Inflammatory macrophage (primary cell): ENCODE results near the gene BLOC1S5.
"Not testable (repeated sequence)": the region's sequence is repeated elsewhere in the genome, so short reads cannot be mapped to it uniquely, and the experiment has no call there.

Source experiments
- DNase-seq, 2 donors: peaks; one replicate each; pipeline ENCODE4 v3.0.0-alpha.2; 2020 to 2022

BLOC1S5 gene

DNA sequence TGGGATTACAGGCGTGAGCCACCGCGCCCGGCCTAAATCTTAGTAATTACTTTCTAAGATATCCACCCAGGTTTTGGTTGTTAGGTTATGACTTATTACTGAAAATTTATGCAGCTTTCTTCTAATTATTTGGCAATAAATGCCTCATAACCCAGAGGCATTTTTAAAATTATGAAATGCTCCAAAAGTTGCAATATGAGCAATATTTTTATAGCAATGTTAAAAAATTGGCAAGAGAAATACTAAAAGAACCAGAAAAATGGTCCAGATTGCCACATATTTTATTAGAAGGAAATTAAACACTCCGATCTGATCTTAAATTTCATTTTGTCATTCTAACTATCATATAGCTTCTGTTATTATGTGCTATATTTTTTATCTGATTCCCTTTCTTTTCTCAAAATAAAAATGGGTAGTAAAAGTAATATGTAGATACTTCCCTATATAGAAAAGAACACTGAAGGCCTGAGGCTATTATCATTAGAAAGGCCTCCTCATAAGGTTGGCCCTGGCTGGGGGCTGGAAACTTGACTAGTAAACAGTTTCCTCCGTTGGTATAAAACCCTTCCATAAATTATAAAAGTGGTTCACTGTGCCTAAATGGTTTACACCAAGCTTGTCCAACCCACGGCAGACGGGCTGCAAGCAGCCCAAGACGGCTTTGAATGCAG is 22.1 kb downstream of the BLOC1S5 start:
- peak; percentile 1 to 38 for DNase-seq

DNA sequence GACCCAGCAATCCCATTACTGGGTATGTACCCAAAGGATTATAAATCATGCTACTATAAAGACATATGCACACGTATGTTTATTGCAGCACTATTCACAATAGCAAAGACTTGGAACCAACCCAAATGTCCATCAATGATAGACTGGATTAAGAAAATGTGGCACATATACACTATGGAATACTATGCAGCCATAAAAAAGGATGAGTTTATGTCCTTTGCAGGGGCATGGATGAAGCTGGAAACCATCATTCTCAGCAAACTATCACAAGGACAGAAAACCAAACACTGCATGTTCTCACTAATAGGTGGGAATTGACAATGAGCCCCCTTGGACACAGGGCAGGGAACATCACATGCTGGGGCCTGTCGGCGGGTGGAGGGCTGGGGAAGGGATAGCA is 30.1 kb downstream of the BLOC1S5 start:
- DNase-seq: not testable (repeated sequence)

GRCh38 chr6:8030920-8031319 is 33.3 kb downstream of the BLOC1S5 start:
- DNase-seq: no peak

- no peak for DNase-seq
Observed at GRCh38 chr6:8029243-8029870, 34.8 kb downstream of the BLOC1S5 start.

GRCh38 chr6:8027965-8028651 is 36.1 kb downstream of the BLOC1S5 start:
- DNase-seq: no peak

DNA sequence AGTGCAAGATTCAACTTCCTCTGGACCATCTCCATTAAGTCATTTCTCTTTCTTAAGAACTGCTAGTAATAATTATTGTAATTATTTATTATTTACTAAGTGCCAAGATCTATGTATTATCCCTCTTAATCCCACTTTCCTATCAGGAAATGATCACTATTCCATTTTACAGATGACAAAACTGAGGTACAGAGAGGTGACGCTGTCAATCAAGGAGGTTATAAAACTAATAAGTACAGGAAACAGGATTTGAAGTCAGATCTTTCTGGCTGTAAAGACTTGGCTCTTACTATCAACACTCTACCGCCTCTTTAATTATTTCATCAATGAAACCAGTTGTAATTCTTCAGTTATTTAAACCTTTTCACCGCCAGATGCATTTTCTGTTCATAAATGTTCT is 37.4 kb downstream of the BLOC1S5 start:
- no peak for DNase-seq

DNA sequence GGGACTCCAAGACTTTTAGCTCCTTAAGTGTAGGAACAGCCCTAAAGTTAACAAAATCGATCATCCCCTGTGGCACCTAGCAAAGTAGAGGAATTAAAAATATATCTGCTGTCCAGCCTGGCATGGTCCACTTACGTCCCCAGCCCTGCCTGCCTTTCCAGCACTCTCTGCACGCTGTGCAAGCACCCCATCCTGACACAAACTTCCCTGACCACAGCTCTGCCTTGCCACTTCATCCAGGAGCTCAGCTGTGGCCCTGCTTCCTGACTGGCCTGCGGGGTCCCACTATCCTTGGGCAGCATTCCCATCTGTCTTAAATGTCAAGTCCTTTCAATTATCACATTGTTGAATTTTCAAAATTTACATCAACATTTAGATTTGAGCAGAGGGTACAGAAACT is 39.0 kb downstream of the BLOC1S5 start:
- DNase-seq: no peak

DNA sequence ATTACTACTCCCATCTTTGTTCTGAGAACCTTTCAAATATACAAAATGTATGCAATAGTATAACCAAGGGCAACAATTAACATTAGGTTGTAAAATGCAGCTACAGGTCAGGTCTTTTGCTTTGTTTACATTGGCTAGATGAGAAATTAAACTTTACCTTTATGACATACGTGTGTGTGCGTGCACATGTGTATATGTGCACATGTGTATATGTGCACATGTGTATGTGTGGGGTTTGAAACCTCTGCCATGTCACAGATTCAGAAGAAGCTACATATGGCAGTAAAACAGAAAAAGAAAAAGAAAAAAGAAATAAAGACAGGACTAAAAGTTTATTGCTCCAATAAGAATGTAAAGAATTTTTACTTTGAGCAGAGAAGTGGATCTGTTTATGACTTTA is 40.6 kb downstream of the BLOC1S5 start:
- no peak for DNase-seq

GRCh38 chr6:8020083-8020482 is 44.1 kb downstream of the BLOC1S5 start:
- no peak for DNase-seq

DNA sequence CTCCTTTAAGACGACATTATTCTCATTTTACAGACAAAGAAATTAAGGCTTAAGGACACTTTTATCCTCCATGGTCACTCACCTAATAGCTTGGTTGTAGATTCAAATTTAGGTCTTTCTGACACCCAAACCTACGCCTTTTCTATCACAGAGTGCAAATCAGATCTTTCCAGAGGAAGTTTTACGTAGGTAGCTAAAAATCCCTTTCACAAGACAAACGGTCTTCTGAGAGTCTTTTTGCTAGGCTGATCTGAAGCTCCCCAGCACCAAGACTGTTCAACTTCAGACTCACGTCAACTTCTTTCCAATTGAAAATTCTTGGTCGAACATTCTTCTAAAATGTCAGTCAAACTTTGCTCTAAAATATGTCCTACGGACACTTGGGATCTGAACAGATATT is 46.5 kb downstream of the BLOC1S5 start:
- no peak for DNase-seq

GRCh38 chr6:8017276-8017701 is 46.9 kb downstream of the BLOC1S5 start:
- DNase-seq: no peak

DNA sequence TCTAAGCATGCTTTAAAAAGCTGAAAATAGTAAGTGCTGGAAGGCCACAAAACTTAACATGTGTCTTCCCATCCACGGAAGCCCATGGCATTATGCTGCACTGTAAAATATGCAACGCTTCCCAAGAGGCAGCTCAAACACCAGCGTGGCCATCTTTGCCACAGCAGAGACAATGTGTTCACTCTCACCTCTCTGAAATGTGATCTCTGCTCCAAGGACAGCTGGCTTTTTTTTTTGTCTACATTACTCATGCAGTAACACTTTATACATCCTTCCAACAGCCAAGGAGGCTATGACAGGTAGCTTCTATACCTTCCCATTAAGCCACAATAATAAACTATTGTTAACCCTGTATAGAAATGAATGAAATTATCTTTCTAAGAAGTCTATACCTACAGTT is 49.2 kb downstream of the BLOC1S5 start:
- DNase-seq: no peak

DNA sequence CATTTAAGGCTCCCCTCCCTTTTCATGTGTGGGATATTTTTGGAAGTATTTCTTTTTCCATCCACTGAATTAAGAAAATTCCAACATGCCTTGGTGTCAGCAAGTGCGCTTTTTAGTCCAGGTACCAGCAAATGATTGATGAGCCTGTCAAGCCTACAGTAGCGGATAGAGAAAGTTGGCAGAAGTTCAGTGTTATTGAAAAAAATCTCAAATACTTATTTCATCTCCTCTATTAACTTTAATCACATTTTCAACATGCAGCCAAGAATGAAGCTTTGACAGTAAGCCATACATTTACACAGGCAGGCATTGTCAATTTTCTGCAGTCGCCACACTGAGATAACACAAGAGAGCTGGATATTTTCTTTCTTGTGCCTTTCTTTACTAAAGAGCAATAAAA is 50.4 kb downstream of the BLOC1S5 start:
- no peak for DNase-seq

DNA sequence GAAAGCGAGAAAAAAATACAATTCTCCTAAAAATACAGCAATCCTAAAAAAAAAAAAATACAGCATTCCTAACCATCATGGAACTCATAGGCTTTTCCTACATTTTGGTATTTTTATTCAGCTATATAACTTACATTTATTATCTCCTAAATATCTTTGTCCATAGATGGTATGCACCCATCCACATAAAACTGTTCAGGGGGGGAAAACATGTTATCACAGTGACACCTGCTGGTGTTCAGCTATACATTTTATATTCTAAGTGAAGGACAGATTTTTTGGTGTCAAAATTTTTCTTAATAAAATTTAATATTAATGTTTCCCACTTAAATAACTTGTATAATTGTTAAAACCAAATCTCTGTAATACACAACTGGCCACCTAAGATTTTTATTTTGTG is 58.0 kb downstream of the BLOC1S5 start:
- peak; percentile 18 to 29 for DNase-seq

GRCh38 chr6:8005136-8005535 is 59.1 kb downstream of the BLOC1S5 start:
- no peak for DNase-seq

DNA sequence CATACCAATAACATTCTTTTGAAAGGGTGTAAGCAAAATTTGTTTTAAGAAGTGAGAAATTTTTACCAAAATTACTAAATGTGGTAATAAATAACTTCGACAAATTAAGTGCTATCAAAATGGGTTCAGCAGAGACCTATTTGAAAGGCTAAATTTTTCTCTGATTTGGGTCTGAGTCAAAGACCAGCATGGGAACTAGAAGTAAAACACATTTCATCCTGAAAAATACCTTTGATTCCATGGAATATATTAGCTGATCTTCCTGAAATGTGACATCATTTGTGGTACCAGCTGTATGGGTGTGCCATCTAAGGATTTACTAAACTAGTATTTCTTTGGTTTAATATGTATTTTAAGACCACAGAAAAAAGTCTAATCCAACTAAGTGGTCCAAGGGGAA is 63.6 kb downstream of the BLOC1S5 start:
- DNase-seq: no peak

- no peak for DNase-seq
Observed at GRCh38 chr6:8000188-8000596, 64.0 kb downstream of the BLOC1S5 start.

GRCh38 chr6:7999201-7999600 is 65.0 kb downstream of the BLOC1S5 start:
- DNase-seq: no peak

DNA sequence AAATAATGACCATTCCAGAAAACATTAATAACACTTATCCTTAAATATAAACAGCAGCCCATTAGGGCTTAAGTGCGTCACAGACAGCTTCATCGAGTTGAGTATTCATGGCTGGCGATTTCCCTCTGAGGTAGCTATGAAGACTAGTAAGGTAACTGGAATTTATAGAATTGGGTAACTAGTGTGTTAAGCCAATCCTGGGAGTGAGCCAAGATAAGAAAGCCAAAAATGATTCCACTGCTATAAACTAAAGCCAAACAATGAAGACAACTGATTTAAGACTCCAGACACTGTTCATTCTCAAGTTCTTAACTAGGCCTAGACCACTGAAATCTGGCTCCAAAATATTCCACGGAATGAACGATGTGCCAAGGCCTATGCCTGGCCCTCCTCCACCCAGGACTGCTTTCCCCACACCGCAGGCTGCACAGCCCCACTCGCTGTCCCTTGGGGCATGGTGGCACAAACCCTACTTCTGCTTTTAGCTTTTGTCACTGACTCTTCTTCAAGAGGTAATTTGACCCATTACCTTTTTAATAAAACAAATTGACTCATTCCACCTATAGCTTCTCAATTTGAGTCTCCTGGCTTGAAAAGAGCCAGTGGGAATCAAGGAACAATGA is 66.0 kb downstream of the BLOC1S5 start:
- no peak for DNase-seq

DNA sequence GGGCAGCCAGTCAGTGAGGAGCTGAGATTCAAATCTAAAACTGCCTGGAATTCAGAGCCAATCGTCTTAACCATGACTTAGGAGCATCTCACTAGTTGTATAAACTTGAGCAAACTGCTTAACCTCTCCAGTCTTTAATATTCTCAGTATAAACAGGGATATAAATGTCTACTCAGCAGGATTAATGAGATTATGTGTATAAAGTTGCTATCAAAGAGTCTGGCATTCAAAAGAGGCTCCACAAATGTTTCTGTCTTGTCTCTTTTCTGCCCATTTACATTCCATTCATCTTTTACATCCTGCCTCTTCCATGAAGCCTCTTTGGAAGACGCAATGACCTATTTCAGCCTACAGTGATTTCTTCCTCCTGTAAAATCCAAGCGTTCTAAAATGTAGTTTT is 66.9 kb downstream of the BLOC1S5 start:
- DNase-seq: no peak

DNA sequence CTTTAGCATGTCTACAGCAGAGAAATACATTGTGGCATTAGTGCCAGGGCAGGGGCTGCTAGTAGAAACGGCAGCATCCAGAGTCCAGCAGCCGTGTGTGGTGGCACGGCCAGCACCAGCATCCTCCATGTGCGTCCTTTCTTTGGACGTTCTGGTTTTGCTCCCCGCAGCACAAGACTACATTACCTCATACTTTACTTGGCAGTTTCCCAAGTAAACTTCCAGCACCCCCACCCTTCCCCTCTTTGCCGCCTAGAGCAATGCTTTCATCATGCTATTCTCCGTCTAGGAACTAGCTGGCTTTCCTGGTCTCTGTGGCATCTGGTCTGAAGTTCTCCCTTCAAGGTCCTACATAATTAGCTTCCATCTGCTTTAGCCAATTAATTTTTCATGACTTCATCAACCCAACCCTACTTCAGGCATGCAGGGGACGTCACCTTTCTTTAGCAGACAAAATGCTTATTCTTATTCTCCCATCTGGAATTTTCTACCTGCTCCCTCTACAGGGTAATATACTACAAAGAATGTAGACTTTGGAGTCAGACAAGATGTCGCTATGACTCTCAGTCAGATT is 67.6 kb downstream of the BLOC1S5 start:
- DNase-seq: peak; percentile 10 to 13

DNA sequence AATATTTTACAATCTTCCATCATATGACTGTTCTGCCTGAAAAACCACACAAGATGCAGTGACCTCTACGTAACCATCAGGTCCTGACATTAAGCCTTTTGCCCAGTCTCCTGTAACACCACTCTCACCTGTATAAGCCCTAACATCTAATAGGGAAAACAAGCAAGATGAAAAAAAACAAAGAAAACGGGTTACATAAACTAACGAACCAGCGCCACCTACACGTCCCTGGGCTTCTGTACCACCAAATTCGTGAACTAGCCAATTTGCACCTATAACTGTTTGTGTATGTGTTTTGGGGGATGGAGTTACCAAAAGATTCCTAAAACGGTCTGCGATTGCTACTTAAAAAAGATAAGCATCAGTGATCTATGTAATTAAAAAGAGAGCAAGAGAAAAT is 70.2 kb downstream of the BLOC1S5 start:
- no peak for DNase-seq

DNA sequence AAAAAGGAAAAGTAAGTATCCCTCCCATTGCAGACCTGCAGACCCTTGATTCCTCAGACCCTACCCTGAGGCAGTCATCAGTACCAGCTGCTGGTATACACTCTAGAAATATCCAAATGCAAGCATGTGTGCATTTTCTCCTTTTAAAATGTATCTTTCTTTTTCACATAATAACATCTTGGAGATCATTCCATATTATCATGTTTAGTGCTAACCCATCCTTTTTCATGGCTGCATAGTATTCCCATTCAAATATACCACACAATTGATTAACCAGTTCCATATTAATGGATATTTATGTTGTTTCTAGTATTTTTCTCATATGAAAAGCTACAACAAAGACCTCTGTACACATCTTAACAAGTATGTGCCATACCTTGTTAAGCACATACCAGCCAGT is 70.8 kb downstream of the BLOC1S5 start:
- DNase-seq: no peak
